ENCODE measurements around the gene ARHGEF18.
"Not testable (repeated sequence)": the region's sequence is repeated elsewhere in the genome, so short reads cannot be mapped to it uniquely, and the experiment has no call there.

Gene ARHGEF18

DNA sequence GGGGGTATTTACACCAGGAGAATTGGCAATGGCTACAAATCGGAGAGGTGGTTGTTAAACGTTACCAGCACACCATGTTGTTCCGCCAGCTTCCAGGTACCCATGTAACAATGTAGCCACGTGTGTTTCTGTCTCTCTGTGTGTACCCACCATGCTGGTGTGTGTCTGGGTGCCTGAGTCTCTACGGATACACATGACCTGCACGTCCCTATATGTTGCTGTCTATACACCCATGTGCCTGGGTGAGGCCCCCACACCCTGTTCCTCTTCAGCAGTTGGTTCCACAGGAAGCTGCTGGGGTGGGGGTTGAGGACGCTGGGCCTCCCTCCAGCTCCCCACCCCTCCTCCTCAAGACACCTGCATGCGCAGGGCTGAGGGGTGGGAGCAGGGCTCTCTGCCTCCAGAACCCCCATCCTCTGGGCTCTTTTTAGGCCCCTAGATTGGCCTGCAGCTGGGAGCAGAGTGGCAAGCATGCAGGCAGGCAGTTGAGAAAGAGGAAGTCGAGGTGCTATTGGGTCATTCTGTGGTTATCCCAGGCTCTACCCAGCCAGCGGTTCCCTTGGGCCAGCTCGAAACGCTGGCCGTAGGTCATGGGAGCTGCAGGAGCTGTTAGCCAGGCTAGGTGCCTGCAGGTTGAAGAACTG, at the start of gene ARHGEF18:
Gene ARHGEF18 (plus strand): TSS at position 351 of the 644 bp plus-strand sequence. CDS start 13,954 bp downstream, outside the sequence.
- peak; percentile 31 for DNase-seq

DNA sequence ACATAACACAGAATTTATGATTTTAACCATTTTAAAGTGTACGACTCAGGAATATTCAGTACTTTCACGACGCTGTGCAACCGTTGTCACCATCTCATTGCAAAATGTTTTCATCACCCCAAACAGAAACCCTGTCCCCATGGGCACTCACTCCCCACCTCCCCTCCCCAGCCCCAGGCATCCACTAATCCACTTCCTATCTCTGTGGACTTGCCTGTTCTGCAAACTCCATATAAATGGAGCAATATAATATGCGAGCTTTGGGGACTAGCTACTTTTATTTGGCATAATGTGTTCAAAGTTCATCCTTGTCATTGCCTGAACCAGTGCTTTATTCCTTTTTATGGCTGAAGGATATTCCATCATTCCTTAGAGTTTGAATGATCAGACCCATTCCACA, 47.2 kb upstream of the ARHGEF18 start:
- DNase-seq, result no peak

DNA sequence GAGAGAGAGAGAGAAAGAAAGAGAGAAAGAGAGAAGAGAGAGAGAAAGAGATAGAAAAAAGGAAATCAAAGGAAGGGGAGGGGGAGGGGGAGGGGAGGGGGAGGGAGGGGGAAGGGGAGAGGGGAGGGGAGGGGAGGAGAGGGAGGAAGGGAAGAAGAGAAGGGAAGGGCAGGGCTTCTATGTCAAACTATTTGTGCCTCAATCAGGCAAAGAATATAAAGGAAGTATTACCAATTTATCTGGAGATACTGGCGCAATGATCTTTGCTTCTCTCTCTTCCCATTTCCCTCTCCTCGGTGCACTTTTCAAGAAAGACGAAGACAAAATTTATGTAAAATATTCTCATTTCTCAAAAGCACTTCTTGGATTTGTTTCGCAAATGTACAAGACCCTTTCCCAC, 45.3 kb upstream of the ARHGEF18 start:
- DNase-seq, result no peak

DNA sequence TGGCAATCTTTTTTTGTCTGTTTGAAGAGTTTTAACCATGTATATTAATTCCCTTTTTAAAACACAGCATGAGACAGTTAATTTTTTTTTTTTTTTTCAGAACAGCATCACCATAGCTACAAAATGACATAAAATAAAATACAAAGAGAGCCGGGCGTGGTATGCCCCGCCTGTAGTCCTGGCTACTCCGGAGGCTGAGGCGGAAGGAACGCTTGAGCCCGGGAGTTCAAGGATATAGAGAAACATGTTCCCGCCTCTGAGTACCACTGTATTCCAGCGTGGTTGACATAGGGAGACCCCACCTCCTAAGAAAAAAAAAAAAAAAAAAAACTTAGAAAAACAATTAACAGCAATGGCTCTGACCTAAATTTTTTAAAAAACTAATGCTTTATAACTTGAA, 44.5 kb upstream of the ARHGEF18 start:
- no peak for DNase-seq

GRCh38 chr19:7307590-7308218, 41.0 kb upstream of the ARHGEF18 start:
- DNase-seq, result no peak

DNA sequence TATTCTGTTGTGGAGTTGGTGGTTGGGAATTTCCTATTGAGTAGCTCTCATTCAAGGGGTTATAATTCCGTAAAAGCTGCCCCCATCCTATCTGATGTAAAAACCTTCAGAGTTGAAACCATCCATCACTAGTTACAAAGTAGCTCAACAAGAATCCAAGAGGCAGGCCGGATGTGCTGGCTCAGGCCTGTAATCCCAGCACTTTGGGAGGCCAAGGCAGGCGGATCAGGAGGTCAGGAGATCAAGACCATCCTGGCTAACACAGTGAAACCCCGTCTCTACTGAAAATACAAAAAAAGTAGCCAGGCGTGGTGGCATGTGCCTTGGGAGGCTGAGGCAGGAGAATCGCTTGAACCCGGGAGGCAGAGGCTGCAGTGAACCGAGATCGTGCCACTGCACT, 40.4 kb upstream of the ARHGEF18 start:
- not testable (repeated sequence) for DNase-seq

- DNase-seq, result no peak
Measured at GRCh38 chr19:7311911-7312310, 36.8 kb upstream of the ARHGEF18 start.

DNA sequence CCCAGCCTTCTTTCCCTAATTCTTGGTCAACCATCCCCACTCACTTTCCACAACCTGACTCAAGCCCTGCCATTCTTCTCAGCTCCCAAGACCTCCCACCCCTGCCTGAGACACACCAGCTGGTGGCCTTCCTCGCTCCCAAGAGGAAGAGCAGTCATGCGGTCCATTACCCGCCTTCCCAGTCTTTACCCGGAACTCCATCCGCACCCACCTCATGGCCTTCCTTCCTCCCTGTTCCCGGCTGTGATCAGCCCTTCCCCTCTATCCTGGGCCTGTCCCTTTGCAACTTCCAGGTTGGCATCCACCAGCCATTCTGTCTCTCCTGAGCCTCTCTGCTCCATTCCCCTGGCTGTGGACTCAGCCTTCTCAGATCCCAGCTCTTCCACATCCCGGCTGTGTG, 35.9 kb upstream of the ARHGEF18 start:
- no peak for DNase-seq

- no peak for DNase-seq
Measured at GRCh38 chr19:7318176-7318575, 30.6 kb upstream of the ARHGEF18 start.

GRCh38 chr19:7326105-7326877, 22.4 kb upstream of the ARHGEF18 start:
- DNase-seq, result no peak

DNA sequence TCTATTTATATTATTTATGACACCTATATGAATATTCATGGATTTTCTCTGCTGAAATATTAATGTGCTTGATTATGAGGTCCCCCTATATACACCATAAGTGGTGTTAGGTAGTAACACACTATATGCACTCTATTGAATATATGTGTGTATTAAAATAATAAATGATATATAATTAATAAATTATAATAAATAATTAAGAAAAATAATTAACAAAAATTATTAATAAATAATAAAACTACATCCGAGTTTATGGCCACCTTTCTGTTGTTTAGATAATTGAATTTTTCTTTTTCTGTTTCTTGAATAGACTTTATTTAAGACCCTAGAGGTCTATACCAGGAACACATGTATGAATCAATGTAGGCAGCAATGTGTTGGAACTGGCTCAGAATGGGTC, 20.9 kb upstream of the ARHGEF18 start:
- DNase-seq, result no peak

GRCh38 chr19:7328647-7329046, 20.1 kb upstream of the ARHGEF18 start:
- no peak for DNase-seq

GRCh38 chr19:7331446-7331845, 17.3 kb upstream of the ARHGEF18 start:
- no peak for DNase-seq

DNA sequence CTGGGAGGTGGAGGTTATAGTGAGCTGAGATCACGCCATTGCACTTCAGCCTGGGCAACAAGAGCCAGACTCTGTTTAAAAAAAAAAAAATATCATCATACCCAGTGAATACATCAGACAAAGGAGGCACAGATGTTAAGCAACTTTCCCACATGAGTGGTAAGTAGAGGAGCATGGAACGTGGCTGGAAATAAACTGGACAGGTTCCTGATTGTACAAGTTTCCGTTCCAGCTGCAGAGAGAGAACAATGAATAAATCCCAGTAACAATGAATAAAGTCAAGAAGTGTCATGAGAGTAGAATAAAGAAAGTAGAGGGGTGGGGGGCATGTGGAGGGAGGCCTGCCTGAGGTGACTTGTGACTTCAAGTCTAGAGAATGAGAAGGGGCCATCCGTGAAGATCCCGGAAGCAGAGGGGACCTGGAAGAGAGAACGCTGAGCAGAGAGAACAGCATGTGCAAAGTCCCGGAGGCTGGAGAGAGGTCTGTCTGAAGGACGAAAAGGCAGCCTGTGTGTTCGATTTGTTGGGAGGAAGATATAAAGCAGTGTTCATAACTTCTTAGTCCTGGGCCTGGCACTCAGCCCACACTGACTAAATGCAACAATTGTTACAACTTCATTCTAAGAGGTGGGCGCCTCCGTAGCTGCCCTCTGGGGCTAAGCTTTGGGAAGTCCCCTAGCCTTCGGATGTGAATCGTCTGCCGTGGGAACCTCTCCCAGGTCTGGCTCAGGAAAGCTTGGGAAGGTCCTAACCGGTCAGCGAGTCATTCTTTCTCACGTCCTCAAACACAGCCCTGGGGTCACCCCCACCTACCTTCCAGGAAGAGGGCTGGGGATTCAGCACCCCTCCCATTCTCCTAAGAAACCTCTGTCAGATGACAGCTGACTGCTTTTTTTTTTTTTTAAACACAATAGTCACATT, 15.3 kb upstream of the ARHGEF18 start:
- DNase-seq, result no peak

GRCh38 chr19:7336321-7336973, 12.3 kb upstream of the ARHGEF18 start:
- DNase-seq, result no peak

DNA sequence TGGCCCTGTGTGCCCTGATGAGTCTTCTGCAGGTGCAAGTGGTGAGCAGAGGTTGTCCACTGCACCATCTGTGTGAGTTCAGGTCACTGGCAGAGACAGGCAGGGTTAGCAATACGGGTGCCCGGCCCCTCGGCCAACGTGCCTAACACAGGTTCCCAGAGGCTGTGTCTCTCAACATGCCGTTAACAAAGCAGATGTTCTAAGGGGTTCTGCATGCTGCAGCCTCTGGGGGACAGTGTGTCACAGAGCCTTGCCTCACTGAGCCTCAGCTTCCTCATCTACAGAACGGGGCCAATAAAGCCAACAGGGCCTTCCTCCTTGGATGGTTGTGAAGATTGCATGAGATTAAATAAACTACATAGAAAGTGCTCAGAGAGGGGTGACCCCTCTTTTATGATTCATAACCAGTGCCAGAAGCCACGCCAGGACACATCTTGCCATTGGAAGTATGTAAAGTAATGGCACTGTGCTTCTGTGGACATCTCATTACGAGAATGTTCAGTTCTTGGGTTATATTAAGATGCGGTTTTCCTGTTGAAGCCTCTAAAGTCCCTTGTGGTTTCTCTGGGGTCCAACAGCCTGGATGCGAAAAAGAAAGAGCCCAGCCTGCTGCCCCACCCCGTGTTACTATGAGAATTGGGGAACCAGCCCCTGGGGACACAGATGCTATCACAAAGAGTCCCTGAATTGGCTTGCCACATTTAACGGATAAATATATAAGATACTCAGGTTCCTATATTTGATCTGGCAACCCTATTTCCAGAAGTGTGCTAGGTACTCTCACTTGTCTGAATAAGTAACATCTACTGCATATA, 11.2 kb upstream of the ARHGEF18 start:
- no peak for DNase-seq

DNA sequence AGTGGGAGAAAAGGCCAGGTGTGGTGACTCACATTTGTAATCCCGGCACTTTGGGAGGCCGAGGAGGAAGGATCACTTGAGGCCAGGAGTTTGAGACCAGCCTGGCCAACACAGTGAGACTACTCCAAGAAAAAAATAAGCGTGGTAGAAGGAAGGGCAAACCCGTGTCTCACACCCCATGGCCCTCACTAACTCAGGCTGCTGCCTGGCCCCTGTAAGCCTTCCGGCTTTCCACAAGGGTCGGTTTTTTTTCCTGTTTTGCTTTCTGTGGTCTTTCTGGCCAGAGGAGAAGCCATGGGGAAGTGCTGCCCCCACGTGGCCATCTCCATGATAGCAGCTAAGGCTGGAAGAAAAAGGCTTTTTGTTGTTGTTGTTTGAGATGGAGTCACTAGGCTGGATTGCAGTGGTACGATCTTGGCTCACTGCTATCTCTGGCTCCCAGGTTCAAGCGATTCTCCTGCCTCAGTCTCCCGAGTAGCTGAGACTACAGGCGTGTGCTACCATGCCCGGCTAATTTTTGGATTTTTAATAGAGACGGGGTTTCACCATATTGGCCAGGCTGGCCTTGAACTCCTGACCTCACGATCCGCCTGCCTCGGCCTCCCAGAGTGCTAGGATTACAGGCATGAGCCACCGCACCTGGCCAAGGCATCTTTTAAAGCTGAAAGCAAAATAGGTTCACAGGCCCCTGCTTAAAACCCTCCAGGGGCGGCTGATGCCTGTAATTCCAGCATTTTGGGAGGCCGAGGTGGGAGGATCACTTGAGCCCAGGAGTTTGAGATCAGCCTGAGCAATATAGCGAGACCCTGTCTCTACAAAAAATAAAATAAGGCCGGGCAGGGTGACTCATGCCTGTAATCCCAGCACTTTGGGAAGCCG, 7.5 kb upstream of the ARHGEF18 start:
- peak; percentile 86 for DNase-seq

- DNase-seq, result no peak
Measured at GRCh38 chr19:7342143-7342542, 6.6 kb upstream of the ARHGEF18 start.

DNA sequence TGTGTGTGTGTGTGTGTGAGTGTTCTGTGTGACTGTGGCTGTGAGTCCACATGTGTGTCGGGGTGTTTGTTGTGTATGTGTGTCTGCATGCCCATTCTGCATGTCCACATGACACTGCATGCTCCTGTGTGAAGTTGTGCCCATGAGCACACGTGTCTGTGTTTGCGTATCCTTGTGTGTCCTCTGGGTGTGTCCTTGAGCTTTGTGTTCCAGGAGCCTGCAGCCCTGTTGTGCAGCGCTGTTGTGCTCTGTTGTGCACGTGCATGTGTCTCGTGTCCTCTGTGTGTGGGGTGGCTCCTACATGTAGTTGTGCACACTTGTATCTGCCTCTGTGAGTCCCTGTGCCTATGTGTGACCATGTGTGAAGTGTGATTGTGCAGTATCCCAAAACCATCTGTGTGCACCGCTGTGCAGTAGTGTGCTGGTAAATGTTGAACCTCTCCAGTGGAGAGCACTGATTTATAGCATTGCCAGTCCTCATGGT, 2.2 kb upstream of the ARHGEF18 start:
- DNase-seq, result no peak

- not testable (repeated sequence) for DNase-seq
Measured at GRCh38 chr19:7346997-7347396, 1.7 kb upstream of the ARHGEF18 start.
